Activated naive CD8-positive, alpha-beta T cell treated with anti-CD3 and anti-CD28 coated beads, Interleukin-2, amount 10 ng/mL, durations not matched to agents 7 days and 5 days (primary cell): ENCODE results near the gene PTPN11. TPM values are rescaled to one million over a fixed set of nuclear protein-coding genes. Genes with fewer than 3 reads are reported as not detected.
"Not testable (repeated sequence)": the region's sequence is repeated elsewhere in the genome, so short reads cannot be mapped to it uniquely, and the experiment has no call there.

Experiments used
- ATAC-seq: fragments of 150-1000 bp; cut with Tn5 transposase; one replicate; pipeline ENCODE4 v1.10.0; 2021; ENCODE audit warnings: low read depth, moderate library complexity
- POLR2A ChIA-PET: fragments of 350-600 bp; sonication (Branson Sonifier 250); formaldehyde crosslinking; loops from one replicate; lab custom pipeline; 2021; ENCODE audit warnings: antibody characterized with exemption; lab: Charles Lee
- DNase-seq: peaks from one replicate; pipeline ENCODE4 v3.0.0; 2021
- H3K27ac Mint-ChIP-seq: one replicate; pipeline ENCODE4 v1.8.0; 2022; ENCODE audit warnings: mild to moderate bottlenecking, mixed read lengths
- H3K27me3 Mint-ChIP-seq: one replicate; pipeline ENCODE4 v1.8.0; 2022; ENCODE audit warnings: mild to moderate bottlenecking, moderate library complexity, mixed read lengths
- H3K36me3 Mint-ChIP-seq: one replicate; pipeline ENCODE4 v1.8.0; 2021; ENCODE audit warnings: mild to moderate bottlenecking, mixed read lengths
- H3K4me1 Mint-ChIP-seq: one replicate; pipeline ENCODE4 v1.8.0; 2021; ENCODE audit warnings: mixed read lengths
- H3K4me3 Mint-ChIP-seq: one replicate; pipeline ENCODE4 v1.8.0; 2022; ENCODE audit warnings: mild to moderate bottlenecking, moderate library complexity, mixed read lengths
- H3K9me3 Mint-ChIP-seq: one replicate; pipeline ENCODE4 v1.8.0; 2021; ENCODE audit warnings: mixed read lengths
- total RNA-seq, 2 experiments: library from RNA; stranded (reverse); gene quantifications; one replicate each; pipeline ENCODE4 v1.2.3, GENCODE V29; 2021

PTPN11 gene
- total RNA-seq, 2 experiments from 2014 or later = 82.3 to 82.7 TPM

DNA sequence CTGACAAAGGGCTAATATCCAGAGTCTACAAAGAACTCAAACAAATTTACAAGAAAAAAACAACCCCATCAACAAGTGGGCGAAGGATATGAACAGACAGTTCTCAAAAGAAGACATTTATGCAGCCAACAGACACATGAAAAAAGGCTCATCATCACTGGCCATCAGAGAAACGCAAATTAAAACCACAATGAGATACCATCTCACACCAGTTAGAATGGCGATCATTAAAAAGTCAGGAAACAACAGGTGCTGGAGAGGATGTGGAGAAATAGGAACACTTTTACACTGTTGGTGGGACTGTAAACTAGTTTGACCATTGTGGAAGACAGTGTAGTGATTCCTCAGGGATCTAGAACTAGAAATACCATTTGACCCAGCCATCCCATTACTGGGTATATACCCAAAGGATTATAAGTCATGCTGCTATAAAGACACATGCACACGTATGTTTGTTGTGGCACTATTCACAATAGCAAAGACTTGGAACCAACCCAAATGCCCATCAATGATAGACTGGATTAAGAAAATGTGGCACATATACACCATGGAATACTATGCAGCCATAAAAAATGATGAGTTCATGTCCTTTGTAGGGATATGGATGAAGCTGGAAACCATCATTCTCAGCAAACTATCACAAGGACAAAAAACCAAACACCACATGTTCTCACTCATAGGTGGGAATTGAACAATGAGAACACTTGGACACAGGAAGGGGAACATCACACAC lies 28.7 kb upstream of the PTPN11 start:
- H3K27me3 Mint-ChIP-seq = peaks cover 13% of the 10 kb centered on the region
- DNase-seq, POLR2A ChIA-PET, H3K36me3 Mint-ChIP-seq, H3K9me3 Mint-ChIP-seq, H3K27ac Mint-ChIP-seq, ATAC-seq, H3K4me3 Mint-ChIP-seq: not testable (repeated sequence)
- H3K4me1 Mint-ChIP-seq = peaks cover 10% of the 10 kb centered on the region

- Mint-ChIP-seq H3K27ac (no peak overlapping the region), H3K9me3 (peaks cover 2% of the 10 kb centered on the region), H3K4me1 (no peaks in the 10 kb centered on the region), H3K4me3 (no peak overlapping the region), H3K36me3 (no peaks in the 10 kb centered on the region), H3K27me3 (peaks cover 17% of the 10 kb centered on the region)
- DNase-seq = no peak
- POLR2A ChIA-PET = no interaction called here
- ATAC-seq = no peak
Observed at GRCh38 chr12:112393328-112393727, 25.4 kb upstream of the PTPN11 start.

DNA sequence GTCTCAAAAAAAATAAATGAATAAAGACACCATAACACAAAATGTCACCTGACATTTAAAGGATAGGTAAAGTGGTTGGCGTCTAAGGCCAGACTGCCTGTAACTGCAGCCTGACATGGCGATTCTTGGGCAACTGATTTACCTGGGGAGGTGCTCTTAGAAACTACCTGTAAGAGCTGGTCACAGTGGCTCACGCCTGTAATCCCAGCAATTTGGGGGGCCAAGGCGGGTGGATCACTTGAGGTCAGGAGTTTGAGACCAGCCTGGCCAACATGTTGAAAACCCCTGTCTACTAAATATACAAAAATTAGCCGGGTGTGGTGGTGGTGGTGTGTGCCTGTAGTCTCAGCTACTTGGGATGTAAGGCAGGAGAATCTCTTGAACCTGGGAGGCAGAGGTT lies 17.7 kb upstream of the PTPN11 start:
- POLR2A ChIA-PET = interaction anchor here (0.6 to 1.1 kb wide), 3 partner anchors 18 to 168 kb away, joined by 3 to 5 read pairs (median 4); partner anchors contain the start of gene PTPN11
- ATAC-seq = no peak
- Mint-ChIP-seq H3K9me3 (no peaks in the 10 kb centered on the region), H3K4me1 (peaks cover 4% of the 10 kb centered on the region), H3K27ac (no peak overlapping the region), H3K4me3 (no peak overlapping the region), H3K27me3 (no peaks in the 10 kb centered on the region), H3K36me3 (peaks cover 11% of the 10 kb centered on the region)
- DNase-seq = no peak

DNA sequence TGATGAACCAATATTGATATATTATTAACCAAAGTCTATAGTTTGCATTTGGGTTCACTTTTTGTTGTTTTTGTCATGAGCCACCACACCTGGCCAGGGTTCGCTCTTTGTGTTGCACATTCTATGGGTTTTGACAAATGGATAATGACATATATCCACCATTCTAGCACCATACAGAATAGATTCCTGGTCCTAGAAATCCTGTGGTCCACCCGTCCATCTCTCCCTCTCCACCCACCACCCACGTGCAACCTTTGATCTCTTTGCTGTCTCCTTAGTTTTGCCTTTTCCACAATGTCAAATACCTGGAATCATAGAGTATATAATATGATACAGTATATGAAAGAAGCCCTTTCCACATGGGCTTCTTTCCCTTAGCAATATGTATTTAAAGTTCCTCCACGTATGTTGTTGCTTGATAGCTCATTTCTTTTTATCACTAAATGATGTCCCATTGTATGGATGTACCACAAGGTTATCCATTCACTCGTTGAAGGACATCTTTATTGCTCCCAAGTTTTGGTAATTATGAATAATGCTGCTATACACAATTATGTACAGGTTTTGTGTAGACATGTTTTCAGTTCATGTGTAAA lies 16.7 kb upstream of the PTPN11 start:
- no peak overlapping the region for H3K27ac Mint-ChIP-seq
- H3K36me3 Mint-ChIP-seq = peaks cover 15% of the 10 kb centered on the region
- H3K4me1 Mint-ChIP-seq = peaks cover 9% of the 10 kb centered on the region
- H3K9me3 Mint-ChIP-seq = no peaks in the 10 kb centered on the region
- POLR2A ChIA-PET = interaction anchor here (1.1 kb wide), 1 partner anchor 17 kb away, joined by 3 read pairs; the partner anchor contains the start of gene PTPN11
- H3K4me3 Mint-ChIP-seq = no peak overlapping the region
- no peak for ATAC-seq
- DNase-seq = no peak
- H3K27me3 Mint-ChIP-seq = no peaks in the 10 kb centered on the region

DNA sequence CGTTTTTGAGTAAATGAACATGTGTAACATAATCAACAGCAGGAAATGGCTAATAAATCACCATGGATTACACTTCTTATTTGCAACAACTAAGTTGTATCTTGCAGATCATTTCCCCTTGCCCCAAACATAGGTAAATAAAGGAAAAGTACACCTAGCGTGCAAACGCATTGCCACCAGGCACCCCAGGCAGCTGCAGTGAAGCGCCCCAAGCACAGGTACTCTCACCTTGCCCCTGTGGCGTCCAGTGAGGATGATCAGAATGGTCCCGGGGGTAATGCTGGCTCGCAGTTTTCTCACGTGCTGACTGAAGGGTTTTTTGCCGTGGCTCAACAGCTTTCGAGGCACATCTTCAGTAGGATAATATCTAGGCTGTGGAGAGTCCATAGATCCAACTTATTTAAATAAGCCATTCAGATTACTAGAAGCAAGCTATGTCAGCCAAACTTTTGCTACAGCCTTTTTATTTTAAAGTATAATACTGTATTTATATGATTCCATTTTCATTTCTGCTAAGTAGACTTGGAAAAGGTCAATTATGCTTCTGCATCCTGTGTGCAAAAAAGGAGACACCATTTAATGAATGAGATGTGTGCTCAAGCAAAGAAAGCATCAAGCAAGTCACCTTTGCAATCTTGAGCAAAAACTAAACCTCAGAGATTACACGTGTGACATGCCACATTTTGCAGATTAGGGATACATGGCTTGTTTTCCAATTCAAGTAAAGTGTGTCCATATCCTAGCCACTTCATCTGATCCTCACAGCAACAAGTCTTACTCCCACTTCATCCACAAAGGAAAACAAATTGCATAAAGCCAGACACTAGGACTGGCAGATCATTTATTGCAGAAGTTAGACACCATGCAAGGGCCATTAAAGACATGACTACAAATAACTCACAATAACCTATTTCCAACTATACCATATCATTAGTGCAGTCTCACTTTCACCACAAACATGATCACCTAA lies 11.9 kb upstream of the PTPN11 start:
- Mint-ChIP-seq H3K36me3 (peaks cover 35% of the 10 kb centered on the region), H3K4me3 (peak overlapping the region; percentile 100), H3K4me1 (peaks cover 36% of the 10 kb centered on the region), H3K27ac (no peak overlapping the region), H3K27me3 (no peaks in the 10 kb centered on the region), H3K9me3 (no peaks in the 10 kb centered on the region)
- no peak for DNase-seq
- ATAC-seq = no peak
- POLR2A ChIA-PET = no interaction called here

- ATAC-seq, H3K9me3 Mint-ChIP-seq, POLR2A ChIA-PET, DNase-seq, H3K27me3 Mint-ChIP-seq: not testable (repeated sequence)
- H3K27ac Mint-ChIP-seq = peak overlapping the region; percentile 70
- H3K36me3 Mint-ChIP-seq = peaks cover 35% of the 10 kb centered on the region
- peak overlapping the region; percentile 100 for H3K4me3 Mint-ChIP-seq
- H3K4me1 Mint-ChIP-seq = peaks cover 36% of the 10 kb centered on the region
Observed at GRCh38 chr12:112407683-112408082, 11.1 kb upstream of the PTPN11 start.

DNA sequence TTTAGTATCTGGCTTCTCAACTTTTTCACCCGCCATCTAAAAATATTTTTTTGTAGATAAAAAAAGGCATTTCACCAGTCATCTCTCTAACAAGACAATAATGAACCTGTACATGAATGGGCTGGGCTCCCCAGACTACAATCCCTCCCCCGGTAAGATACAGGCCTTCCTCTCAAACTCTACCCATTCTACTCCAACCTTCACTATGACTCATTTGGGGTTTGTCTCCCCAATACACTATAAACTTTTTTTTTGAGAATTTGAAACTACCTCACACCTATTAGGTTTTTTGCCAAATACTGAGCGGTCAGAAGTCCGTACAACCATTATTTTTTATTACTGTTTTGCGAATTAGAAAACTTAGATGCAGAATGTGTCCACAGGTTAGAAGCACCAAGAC lies 10.1 kb upstream of the PTPN11 start:
- DNase-seq (no peak), ATAC-seq (peak; percentile 48)
- Mint-ChIP-seq H3K27ac (peak overlapping the region; percentile 99), H3K4me3 (peak overlapping the region; percentile 100), H3K4me1 (peaks cover 36% of the 10 kb centered on the region), H3K36me3 (peaks cover 35% of the 10 kb centered on the region), H3K9me3 (no peaks in the 10 kb centered on the region), H3K27me3 (no peaks in the 10 kb centered on the region)
- POLR2A ChIA-PET = no interaction called here

DNA sequence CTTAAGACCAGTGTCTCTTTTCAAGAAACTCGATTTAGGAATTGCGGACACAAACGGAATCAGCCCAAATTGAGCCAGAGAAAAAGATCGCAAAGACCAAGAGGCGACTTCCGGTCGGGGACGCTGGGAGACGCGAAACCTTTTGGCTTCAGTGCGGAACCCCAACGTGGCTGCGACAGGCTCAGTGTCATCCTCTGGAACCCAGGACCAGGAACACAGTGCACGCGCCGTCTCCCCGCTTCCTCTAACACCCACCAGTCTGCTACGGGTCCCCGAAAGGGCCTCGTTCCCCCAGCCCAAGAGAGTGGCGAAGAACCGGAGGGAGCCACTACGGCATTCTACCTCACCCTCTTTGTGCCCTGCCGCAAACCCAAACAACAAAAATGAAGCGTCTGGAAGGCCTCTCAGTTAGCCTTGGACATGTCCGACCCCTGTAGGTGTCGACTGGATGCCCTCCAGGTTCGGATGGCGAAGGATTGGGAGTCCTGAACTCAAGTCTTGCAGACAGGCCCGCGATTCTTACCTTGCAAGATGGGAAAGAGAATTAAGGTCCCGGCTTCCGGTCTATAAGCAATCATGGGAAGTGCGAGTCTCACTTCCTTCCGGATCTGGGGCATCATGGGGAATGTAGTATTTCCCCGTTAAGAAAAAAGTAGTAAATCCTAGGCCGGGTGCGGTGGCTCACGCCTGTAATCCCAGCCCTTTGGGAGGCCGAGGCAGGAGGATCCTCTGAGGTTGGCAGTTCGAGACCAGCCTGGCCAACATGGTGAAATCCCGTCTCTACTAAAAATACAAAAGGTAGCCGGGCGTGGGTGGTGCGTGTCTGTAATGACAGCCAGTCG lies 9.5 kb upstream of the PTPN11 start, which contains the start of gene RPL6:
RPL6 (minus strand) TSS at position 542 of the 842 bp plus-strand sequence. CDS start 949 bp downstream, outside the sequence.
- H3K4me1 Mint-ChIP-seq = peaks cover 36% of the 10 kb centered on the region
- H3K27me3 Mint-ChIP-seq = no peaks in the 10 kb centered on the region
- no peaks in the 10 kb centered on the region for H3K9me3 Mint-ChIP-seq
- POLR2A ChIA-PET = interaction anchor here (1.7 kb wide), 1 partner anchor 9 kb away, joined by 9 read pairs; the partner anchor contains the start of gene PTPN11
- H3K36me3 Mint-ChIP-seq = peaks cover 35% of the 10 kb centered on the region
- ATAC-seq (peak; percentile 86), DNase-seq (peak; percentile 81)
- H3K27ac Mint-ChIP-seq = peak within 1 kb of the TSS; percentile 99
- H3K4me3 Mint-ChIP-seq = peak within 1 kb of the TSS; percentile 100

GRCh38 chr12:112409906-112410244 lies 8.9 kb upstream of the PTPN11 start:
- peaks cover 30% of the 10 kb centered on the region for H3K36me3 Mint-ChIP-seq
- ATAC-seq = no peak
- POLR2A ChIA-PET = interaction anchor here (1.7 kb wide), 1 partner anchor 9 kb away, joined by 9 read pairs; the partner anchor contains the start of gene PTPN11
- H3K4me3 Mint-ChIP-seq = peak overlapping the region; percentile 100
- DNase-seq = no peak
- no peaks in the 10 kb centered on the region for H3K9me3 Mint-ChIP-seq
- H3K27me3 Mint-ChIP-seq = peaks cover under 1% of the 10 kb centered on the region
- peaks cover 36% of the 10 kb centered on the region for H3K4me1 Mint-ChIP-seq
- H3K27ac Mint-ChIP-seq = no peak overlapping the region

GRCh38 chr12:112413855-112414625 lies 4.7 kb upstream of the PTPN11 start:
- Mint-ChIP-seq H3K9me3 (no peaks in the 10 kb centered on the region), H3K36me3 (peaks cover 2% of the 10 kb centered on the region), H3K27me3 (peaks cover 3% of the 10 kb centered on the region), H3K27ac (no peak overlapping the region), H3K4me1 (peaks cover 18% of the 10 kb centered on the region), H3K4me3 (no peak overlapping the region)
- ATAC-seq = no peak
- POLR2A ChIA-PET = no interaction called here
- no peak for DNase-seq

DNA sequence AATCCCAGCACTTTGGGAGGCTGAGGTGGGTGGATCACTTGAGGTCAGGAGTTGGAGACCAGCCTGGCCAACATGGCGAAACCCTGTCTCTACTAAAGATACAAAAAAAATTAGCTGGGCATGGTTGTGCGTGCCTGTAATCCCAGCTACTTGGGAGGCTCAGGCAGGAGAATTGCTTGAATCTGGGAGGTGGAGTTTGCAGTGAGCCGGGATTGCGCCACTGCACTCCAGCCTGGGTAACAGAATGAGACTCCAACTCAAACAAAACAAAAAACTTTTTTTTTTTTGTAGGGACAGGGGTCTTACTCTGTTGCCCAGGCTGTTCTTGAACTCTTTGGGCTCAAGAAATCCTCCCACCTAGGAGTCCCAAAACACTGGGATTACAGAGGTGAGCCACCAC lies 3.3 kb upstream of the PTPN11 start:
- H3K36me3 Mint-ChIP-seq, H3K27ac Mint-ChIP-seq, DNase-seq, H3K4me3 Mint-ChIP-seq, H3K9me3 Mint-ChIP-seq, ATAC-seq, POLR2A ChIA-PET, H3K27me3 Mint-ChIP-seq: not testable (repeated sequence)
- H3K4me1 Mint-ChIP-seq = peaks cover 22% of the 10 kb centered on the region

GRCh38 chr12:112418273-112418607 lies 507 bp upstream of the PTPN11 start:
- POLR2A ChIA-PET = interaction anchor here (0.6 to 1.3 kb wide), 6 partner anchors 8 to 561 kb away, joined by 3 to 9 read pairs (median 3); no protein-coding TSS in a partner anchor
- H3K27me3 Mint-ChIP-seq = peaks cover 3% of the 10 kb centered on the region
- ATAC-seq = no peak

More at GRCh38 chr12:112418273-112418607, 507 bp upstream of the PTPN11 start:
- Mint-ChIP-seq H3K4me3 (peak overlapping the region; percentile 87), H3K27ac (peak overlapping the region; percentile 98), H3K36me3 (no peaks in the 10 kb centered on the region), H3K4me1 (peaks cover 26% of the 10 kb centered on the region), H3K9me3 (no peaks in the 10 kb centered on the region)
- DNase-seq = no peak
